Bronchial epithelial cell (primary cell): ENCODE results near the gene HSPA2. TPM values are rescaled to one million over a fixed set of nuclear protein-coding genes. Genes with fewer than 3 reads are reported as not detected.
A peak's percentile ranks its signal among the peaks of the same experiment; 100 is the strongest.

ENCODE experiments used
- DNase-seq: peaks from one replicate; pipeline ENCODE4 v3.0.0-alpha.2; 2010; ENCODE audit warnings: low read depth
- FAIRE-seq: peaks from 2 replicates; lab custom pipeline; 2011; peaks lifted over from hg19 to GRCh38; lab: Jason Lieb, UNC
- H3K27me3 ChIP-seq: 2 replicates; pipeline ENCODE4 v1.5.1; 2011; ENCODE audit warnings: low read length; ENCODE audit not compliant: control insufficient read depth, insufficient read depth
- H3K36me3 ChIP-seq: 2 replicates; pipeline ENCODE4 v1.5.1; 2011; ENCODE audit warnings: low read length; ENCODE audit not compliant: control insufficient read depth, insufficient read depth
- H3K4me3 ChIP-seq: 2 replicates; pipeline ENCODE4 v1.5.1; 2011; ENCODE audit warnings: mild to moderate bottlenecking, low read depth, low read length, control low read depth
- CTCF ChIP-seq: IDR thresholded peaks from 2 replicates; pipeline ENCODE4 v1.5.1; 2011; ENCODE audit warnings: mild to moderate bottlenecking, moderate library complexity, low read length, control low read depth, inconsistent platforms; ENCODE audit not compliant: insufficient read depth, severe bottlenecking
- total RNA-seq: library from RNA; depleted of rRNA; stranded (reverse); fragments of >200 nt; gene quantifications from 2 replicates; pipeline ENCODE4 v1.2.1, GENCODE V29; 2014

HSPA2 gene
- total RNA-seq, 1 donor from 2014 or later: 1.6 TPM

- Histone ChIP-seq H3K27me3 (no peaks in the 10 kb centered on the region), H3K36me3 (no peaks in the 10 kb centered on the region), H3K4me3 (peak within 1 kb of the TSS; percentile 56)
- FAIRE-seq: no peak
- no peak for TF ChIP-seq CTCF
- DNase-seq: peak; percentile 76
Observed at GRCh38 chr14:64504310-64504896, 36.1 kb upstream of the HSPA2 start, which contains the start of gene ZBTB1. Gene ZBTB1 (plus strand): TSS chr14:64504770. CDS start chr14:64521505, 16,735 bp downstream.

- H3K36me3 ChIP-seq: no peaks in the 10 kb centered on the region
- no peak for FAIRE-seq
- no peaks in the 10 kb centered on the region for H3K27me3 ChIP-seq
- peak overlapping the region; percentile 56 for H3K4me3 ChIP-seq
- TF ChIP-seq CTCF: no peak
- DNase-seq: peak; percentile 69
Observed at GRCh38 chr14:64504897-64505794, 35.4 kb upstream of the HSPA2 start.

GRCh38 chr14:64506721-64507120 is 33.8 kb upstream of the HSPA2 start:
- H3K4me3 ChIP-seq: no peak overlapping the region
- H3K27me3 ChIP-seq: no peaks in the 10 kb centered on the region
- FAIRE-seq: no peak
- no peaks in the 10 kb centered on the region for H3K36me3 ChIP-seq
- TF ChIP-seq CTCF: no peak
- peak; percentile 8 for DNase-seq

GRCh38 chr14:64507376-64508156 is 33.0 kb upstream of the HSPA2 start:
- no peaks in the 10 kb centered on the region for H3K36me3 ChIP-seq
- FAIRE-seq (no peak), DNase-seq (peak; percentile 85)
- no peak for TF ChIP-seq CTCF
- H3K4me3 ChIP-seq: no peak overlapping the region
- H3K27me3 ChIP-seq: no peaks in the 10 kb centered on the region

- H3K27me3 ChIP-seq: no peaks in the 10 kb centered on the region
- DNase-seq (no peak), FAIRE-seq (no peak)
- no peak overlapping the region for H3K4me3 ChIP-seq
- no peak for TF ChIP-seq CTCF
- no peaks in the 10 kb centered on the region for H3K36me3 ChIP-seq
Observed at GRCh38 chr14:64508215-64508776, 32.2 kb upstream of the HSPA2 start.
